ENCODE measurements around the gene ART1. TPM values are rescaled to one million over a fixed set of nuclear protein-coding genes. Genes with fewer than 3 reads are reported as not detected.

The ART1 gene
- total RNA-seq, 1 experiment from 2014 or later, result not detected

GRCh38 chr11:3707176-3707575 is 62.2 kb downstream of the ART1 start:
- TF ChIP-seq ZNF512 (CRISPR knock-in tag; IDR thresholded peaks at IDR 0.05; ENCODE audit: borderline replicate concordance), result no peak
- no peak for TF ChIP-seq AFF4 (CRISPR knock-in tag; IDR thresholded peaks at IDR 0.05; ENCODE audit: borderline replicate concordance)
- no peak for TF ChIP-seq SMAD3 (CRISPR knock-in tag; IDR thresholded peaks at IDR 0.05; ENCODE audit: borderline replicate concordance)
- no peak for TF ChIP-seq NR2C2 (CRISPR knock-in tag; IDR thresholded peaks at IDR 0.05)
- no peak for TF ChIP-seq CTCF (IDR thresholded peaks at IDR 0.05)
- TF ChIP-seq MYBL2 (CRISPR knock-in tag; IDR thresholded peaks at IDR 0.05), result no peak
- no peak for DNase-seq (ENCODE audit: low spot score)
- Mint-ChIP-seq H3K4me3 (no peak overlapping the region), H3K27me3 (ENCODE audit: low read depth) (no peaks in the 10 kb centered on the region; the same call in 1 of the 2 replicates), H3K36me3 (peaks cover 50% of the 10 kb centered on the region), H3K9me3 (no peaks in the 10 kb centered on the region), H3K4me1 (peaks cover 21% of the 10 kb centered on the region), H3K27ac (no peak overlapping the region; the same call in 1 of the 2 replicates)
- ChIA-PET POLR2A (no interaction called here), CTCF (no interaction called here)
- no peak for ATAC-seq

- no peak overlapping the region for H3K27ac Mint-ChIP-seq
- CTCF ChIA-PET, result interaction anchor here (1.1 to 1.5 kb wide), 2 partner anchors 11 to 145 kb away, joined by 3 to 4 read pairs; partner anchors contain the start of gene STIM1
- no peak; the same call in 1 of the 2 replicates for ATAC-seq
- H3K4me1 Mint-ChIP-seq, result peaks cover 31% of the 10 kb centered on the region
- peaks cover 52% of the 10 kb centered on the region for H3K36me3 Mint-ChIP-seq
- no peak for DNase-seq (ENCODE audit: low spot score)
- H3K4me3 Mint-ChIP-seq, result peak overlapping the region; percentile 33
- POLR2A ChIA-PET, result no interaction called here
- no peaks in the 10 kb centered on the region; the same call in 1 of the 2 replicates for H3K27me3 Mint-ChIP-seq (ENCODE audit: low read depth)
- TF ChIP-seq AR (CRISPR knock-in tag; IDR thresholded peaks at IDR 0.05) (no peak), ESRRA (CRISPR knock-in tag; IDR thresholded peaks at IDR 0.05; ENCODE audit: borderline replicate concordance) (no peak), RORB (CRISPR knock-in tag; IDR thresholded peaks at IDR 0.05) (no peak), RELA (CRISPR knock-in tag; IDR thresholded peaks at IDR 0.05; ENCODE audit: borderline replicate concordance) (no peak), ATF3 (CRISPR knock-in tag; conservative IDR thresholded peaks at IDR 0.05) (no peak), FOXP1 (CRISPR knock-in tag; IDR thresholded peaks at IDR 0.05; ENCODE audit: borderline replicate concordance) (no peak), ZNF138 (CRISPR knock-in tag; conservative IDR thresholded peaks at IDR 0.05) (no peak), NFE2L1 (CRISPR knock-in tag; IDR thresholded peaks at IDR 0.05) (no peak), TP53 (CRISPR knock-in tag; IDR thresholded peaks at IDR 0.05) (no peak), E2F1 (CRISPR knock-in tag; IDR thresholded peaks at IDR 0.05) (no peak), ELF4 (CRISPR knock-in tag; IDR thresholded peaks at IDR 0.05; ENCODE audit: low read depth) (no peak), ZNF512 (CRISPR knock-in tag; IDR thresholded peaks at IDR 0.05; ENCODE audit: borderline replicate concordance) (no peak), CBFB (CRISPR knock-in tag; IDR thresholded peaks at IDR 0.05; ENCODE audit: low read depth) (no peak), ETV6 (CRISPR knock-in tag; IDR thresholded peaks at IDR 0.05) (no peak), MLX (CRISPR knock-in tag; IDR thresholded peaks at IDR 0.05) (no peak), PRRX2 (CRISPR knock-in tag; IDR thresholded peaks at IDR 0.05) (no peak)
- no peaks in the 10 kb centered on the region for H3K9me3 Mint-ChIP-seq
Measured at GRCh38 chr11:3709977-3710376, 65.0 kb downstream of the ART1 start.
